ENCODE results near the gene LARP1.

LARP1 gene

GRCh38 chr5:154795235-154795596 lies 40.0 kb downstream of the LARP1 start:
- H3K27me3 ChIP-seq (ENCODE audit: insufficient read depth, low read length) = no peaks in the 10 kb centered on the region
- no peaks in the 10 kb centered on the region for H3K9me3 ChIP-seq (ENCODE audit: low read length)
- no peak overlapping the region for H3K4me3 ChIP-seq (ENCODE audit: low read length)
- H2AFZ ChIP-seq (ENCODE audit: low read depth, low read length) = no peak overlapping the region
- peaks cover 87% of the 10 kb centered on the region for H3K36me3 ChIP-seq (ENCODE audit: insufficient read depth, low read length)
- no peaks in the 10 kb centered on the region for H3K4me1 ChIP-seq (ENCODE audit: insufficient read depth, low read length)

- Histone ChIP-seq H3K36me3 (ENCODE audit: insufficient read depth, low read length) (peaks cover 90% of the 10 kb centered on the region), H3K27me3 (ENCODE audit: insufficient read depth, low read length) (no peaks in the 10 kb centered on the region), H3K4me1 (ENCODE audit: insufficient read depth, low read length) (no peaks in the 10 kb centered on the region), H3K9me3 (ENCODE audit: low read length) (no peaks in the 10 kb centered on the region), H3K4me3 (ENCODE audit: low read length) (no peak overlapping the region), H2AFZ (ENCODE audit: low read depth, low read length) (no peak overlapping the region)
These were observed 42.6 kb downstream of the LARP1 start for GRCh38 chr5:154797762-154798161.

- H3K4me3 ChIP-seq (ENCODE audit: low read length) = no peak overlapping the region
- no peaks in the 10 kb centered on the region for H3K9me3 ChIP-seq (ENCODE audit: low read length)
- no peak overlapping the region for H2AFZ ChIP-seq (ENCODE audit: low read depth, low read length)
- no peaks in the 10 kb centered on the region for H3K4me1 ChIP-seq (ENCODE audit: insufficient read depth, low read length)
- H3K27me3 ChIP-seq (ENCODE audit: insufficient read depth, low read length) = no peaks in the 10 kb centered on the region
- H3K36me3 ChIP-seq (ENCODE audit: insufficient read depth, low read length) = peaks cover 91% of the 10 kb centered on the region
These were observed 45.4 kb downstream of the LARP1 start for GRCh38 chr5:154800582-154800981.

GRCh38 chr5:154801083-154801482 lies 45.9 kb downstream of the LARP1 start:
- H3K9me3 ChIP-seq (ENCODE audit: low read length) = no peaks in the 10 kb centered on the region
- H3K4me3 ChIP-seq (ENCODE audit: low read length) = no peak overlapping the region
- H3K4me1 ChIP-seq (ENCODE audit: insufficient read depth, low read length) = no peaks in the 10 kb centered on the region
- H2AFZ ChIP-seq (ENCODE audit: low read depth, low read length) = no peak overlapping the region
- H3K36me3 ChIP-seq (ENCODE audit: insufficient read depth, low read length) = peaks cover 95% of the 10 kb centered on the region
- no peaks in the 10 kb centered on the region for H3K27me3 ChIP-seq (ENCODE audit: insufficient read depth, low read length)

GRCh38 chr5:154802050-154802449 lies 46.9 kb downstream of the LARP1 start:
- H3K9me3 ChIP-seq (ENCODE audit: low read length) = no peaks in the 10 kb centered on the region
- H3K36me3 ChIP-seq (ENCODE audit: insufficient read depth, low read length) = peaks cover 96% of the 10 kb centered on the region
- H3K4me1 ChIP-seq (ENCODE audit: insufficient read depth, low read length) = no peaks in the 10 kb centered on the region
- H3K27me3 ChIP-seq (ENCODE audit: insufficient read depth, low read length) = no peaks in the 10 kb centered on the region
- no peak overlapping the region for H3K4me3 ChIP-seq (ENCODE audit: low read length)
- H2AFZ ChIP-seq (ENCODE audit: low read depth, low read length) = no peak overlapping the region

GRCh38 chr5:154806176-154806575 lies 51.0 kb downstream of the LARP1 start:
- H3K4me3 ChIP-seq (ENCODE audit: low read length) = no peak overlapping the region
- no peaks in the 10 kb centered on the region for H3K9me3 ChIP-seq (ENCODE audit: low read length)
- H3K27me3 ChIP-seq (ENCODE audit: insufficient read depth, low read length) = no peaks in the 10 kb centered on the region
- H3K36me3 ChIP-seq (ENCODE audit: insufficient read depth, low read length) = peaks cover 85% of the 10 kb centered on the region
- no peak overlapping the region for H2AFZ ChIP-seq (ENCODE audit: low read depth, low read length)
- H3K4me1 ChIP-seq (ENCODE audit: insufficient read depth, low read length) = no peaks in the 10 kb centered on the region

- H3K4me3 ChIP-seq (ENCODE audit: low read length) = no peak overlapping the region
- H3K9me3 ChIP-seq (ENCODE audit: low read length) = no peaks in the 10 kb centered on the region
- H3K4me1 ChIP-seq (ENCODE audit: insufficient read depth, low read length) = no peaks in the 10 kb centered on the region
- H3K27me3 ChIP-seq (ENCODE audit: insufficient read depth, low read length) = no peaks in the 10 kb centered on the region
- no peak overlapping the region for H2AFZ ChIP-seq (ENCODE audit: low read depth, low read length)
- peaks cover 81% of the 10 kb centered on the region for H3K36me3 ChIP-seq (ENCODE audit: insufficient read depth, low read length)
These were observed 56.1 kb downstream of the LARP1 start for GRCh38 chr5:154811239-154811638.

- no peak overlapping the region for H2AFZ ChIP-seq (ENCODE audit: low read depth, low read length)
- H3K36me3 ChIP-seq (ENCODE audit: insufficient read depth, low read length) = peaks cover 79% of the 10 kb centered on the region
- H3K4me3 ChIP-seq (ENCODE audit: low read length) = no peak overlapping the region
- no peaks in the 10 kb centered on the region for H3K4me1 ChIP-seq (ENCODE audit: insufficient read depth, low read length)
- H3K27me3 ChIP-seq (ENCODE audit: insufficient read depth, low read length) = no peaks in the 10 kb centered on the region
- no peaks in the 10 kb centered on the region for H3K9me3 ChIP-seq (ENCODE audit: low read length)
These were observed 56.7 kb downstream of the LARP1 start for GRCh38 chr5:154811653-154812465.

GRCh38 chr5:154813158-154813557 lies 58.0 kb downstream of the LARP1 start:
- H3K27me3 ChIP-seq (ENCODE audit: insufficient read depth, low read length) = no peaks in the 10 kb centered on the region
- H3K9me3 ChIP-seq (ENCODE audit: low read length) = no peaks in the 10 kb centered on the region
- H3K4me1 ChIP-seq (ENCODE audit: insufficient read depth, low read length) = no peaks in the 10 kb centered on the region
- no peak overlapping the region for H2AFZ ChIP-seq (ENCODE audit: low read depth, low read length)
- no peak overlapping the region for H3K4me3 ChIP-seq (ENCODE audit: low read length)
- peaks cover 80% of the 10 kb centered on the region for H3K36me3 ChIP-seq (ENCODE audit: insufficient read depth, low read length)

GRCh38 chr5:154813736-154814135 lies 58.6 kb downstream of the LARP1 start:
- no peaks in the 10 kb centered on the region for H3K4me1 ChIP-seq (ENCODE audit: insufficient read depth, low read length)
- no peaks in the 10 kb centered on the region for H3K27me3 ChIP-seq (ENCODE audit: insufficient read depth, low read length)
- H3K4me3 ChIP-seq (ENCODE audit: low read length) = no peak overlapping the region
- peaks cover 76% of the 10 kb centered on the region for H3K36me3 ChIP-seq (ENCODE audit: insufficient read depth, low read length)
- H2AFZ ChIP-seq (ENCODE audit: low read depth, low read length) = no peak overlapping the region
- no peaks in the 10 kb centered on the region for H3K9me3 ChIP-seq (ENCODE audit: low read length)

GRCh38 chr5:154815025-154815424 lies 59.8 kb downstream of the LARP1 start:
- Histone ChIP-seq H3K4me3 (ENCODE audit: low read length) (no peak overlapping the region), H2AFZ (ENCODE audit: low read depth, low read length) (no peak overlapping the region), H3K27me3 (ENCODE audit: insufficient read depth, low read length) (no peaks in the 10 kb centered on the region), H3K4me1 (ENCODE audit: insufficient read depth, low read length) (no peaks in the 10 kb centered on the region), H3K36me3 (ENCODE audit: insufficient read depth, low read length) (peaks cover 74% of the 10 kb centered on the region), H3K9me3 (ENCODE audit: low read length) (no peaks in the 10 kb centered on the region)

- H3K4me3 ChIP-seq (ENCODE audit: low read length) = no peak overlapping the region
These were observed 60.6 kb downstream of the LARP1 start for GRCh38 chr5:154815684-154816247.

GRCh38 chr5:154816891-154817492 lies 61.8 kb downstream of the LARP1 start:
- Histone ChIP-seq H3K4me1 (ENCODE audit: insufficient read depth, low read length) (no peaks in the 10 kb centered on the region), H2AFZ (ENCODE audit: low read depth, low read length) (no peak overlapping the region), H3K27me3 (ENCODE audit: insufficient read depth, low read length) (no peaks in the 10 kb centered on the region), H3K36me3 (ENCODE audit: insufficient read depth, low read length) (peaks cover 62% of the 10 kb centered on the region), H3K9me3 (ENCODE audit: low read length) (no peaks in the 10 kb centered on the region), H3K4me3 (ENCODE audit: low read length) (no peak overlapping the region)

More at GRCh38 chr5:154815684-154816247, 60.6 kb downstream of the LARP1 start:
- H3K27me3 ChIP-seq (ENCODE audit: insufficient read depth, low read length) = no peaks in the 10 kb centered on the region
- no peaks in the 10 kb centered on the region for H3K4me1 ChIP-seq (ENCODE audit: insufficient read depth, low read length)
- H3K36me3 ChIP-seq (ENCODE audit: insufficient read depth, low read length) = peaks cover 70% of the 10 kb centered on the region
- no peak overlapping the region for H2AFZ ChIP-seq (ENCODE audit: low read depth, low read length)
- no peaks in the 10 kb centered on the region for H3K9me3 ChIP-seq (ENCODE audit: low read length)

Measured in neuron (in vitro differentiated cells).